Left ventricle myocardium inferior (tissue), 1 donor: ENCODE results near the gene NT5C1B. TPM values are rescaled to one million over a fixed set of nuclear protein-coding genes. Genes with fewer than 3 reads are reported as not detected.

ENCODE experiments used
- DNase-seq: peaks from one replicate; pipeline ENCODE4 v3.0.0-alpha.2; 2020
- H3K27ac ChIP-seq: fragments of 200-600 bp; replicated peaks from 2 replicates; pipeline ENCODE4 v1.8.0; 2021
- H3K27me3 ChIP-seq: fragments of 200-600 bp; 2 replicates; pipeline ENCODE4 v1.8.0; 2021; ENCODE audit warnings: low read depth
- H3K36me3 ChIP-seq: fragments of 200-600 bp; 2 replicates; pipeline ENCODE4 v1.8.0; 2021
- H3K4me1 ChIP-seq: fragments of 200-600 bp; 2 replicates; pipeline ENCODE4 v1.8.0; 2021
- H3K4me3 ChIP-seq: fragments of 200-600 bp; 2 replicates; pipeline ENCODE4 v1.8.0; 2021; ENCODE audit warnings: mild to moderate bottlenecking, moderate library complexity
- H3K9me3 ChIP-seq: fragments of 200-600 bp; replicated peaks from 2 replicates; pipeline ENCODE4 v1.8.0; 2021
- CTCF ChIP-seq: fragments of 200-600 bp; IDR thresholded peaks from 2 replicates; pipeline ENCODE4 v1.8.0; 2021; ENCODE audit warnings: antibody characterized with exemption, mild to moderate bottlenecking, borderline replicate concordance
- intact Hi-C: fragments of 100-400 bp; cut with micrococcal nuclease; formaldehyde crosslinking; loops from one replicate; pipeline ENCODE4 v1.11.0; 2022
- total RNA-seq: library from RNA; stranded (reverse); fragmentation: NEBNext Ultra II Directional; extraction: Animal tissue kit (Norgen Biotek cat#: 25700); gene quantifications from one replicate; pipeline ENCODE4 v1.2.1, GENCODE V29; 2021
- donor health status: DM: no; HTN: yes; CAD: no; lungs with severe emphysema.

Gene NT5C1B
- total RNA-seq, 1 donor from 2014 or later: not detected

GRCh38 chr2:18593496-18593895, 4.1 kb upstream of the NT5C1B start:
- Histone ChIP-seq H3K36me3 (no peaks in the 10 kb centered on the region), H3K4me3 (no peak overlapping the region), H3K27ac (no peak overlapping the region), H3K4me1 (peaks cover 8% of the 10 kb centered on the region), H3K27me3 (no peaks in the 10 kb centered on the region), H3K9me3 (no peaks in the 10 kb centered on the region)
- no peak for DNase-seq
- intact Hi-C loops: no loop called here
- TF ChIP-seq CTCF: no peak

- no peak for TF ChIP-seq CTCF
- H3K27me3 ChIP-seq: no peaks in the 10 kb centered on the region
- peaks cover 6% of the 10 kb centered on the region for H3K4me1 ChIP-seq
- no peak for DNase-seq
- no peak overlapping the region for H3K27ac ChIP-seq
- H3K4me3 ChIP-seq: no peak overlapping the region
- no peaks in the 10 kb centered on the region for H3K9me3 ChIP-seq
- no peaks in the 10 kb centered on the region for H3K36me3 ChIP-seq
- intact Hi-C loops: no loop called here
Observed at GRCh38 chr2:18592372-18592771, 3.0 kb upstream of the NT5C1B start.

GRCh38 chr2:18588802-18589201, 567 bp downstream of the NT5C1B start:
- H3K9me3 ChIP-seq: peaks cover 7% of the 10 kb centered on the region
- no peaks in the 10 kb centered on the region for H3K36me3 ChIP-seq
- intact Hi-C loops: no loop called here
- H3K27ac ChIP-seq: no peak overlapping the region
- no peak for TF ChIP-seq CTCF
- no peaks in the 10 kb centered on the region for H3K27me3 ChIP-seq
- no peak for DNase-seq
- no peaks in the 10 kb centered on the region for H3K4me1 ChIP-seq
- H3K4me3 ChIP-seq: no peak overlapping the region

GRCh38 chr2:18588049-18588448, 1.3 kb downstream of the NT5C1B start:
- H3K36me3 ChIP-seq: no peaks in the 10 kb centered on the region
- H3K27ac ChIP-seq: no peak overlapping the region
- no peak overlapping the region for H3K4me3 ChIP-seq
- H3K9me3 ChIP-seq: peaks cover 7% of the 10 kb centered on the region
- H3K4me1 ChIP-seq: no peaks in the 10 kb centered on the region
- TF ChIP-seq CTCF: no peak
- intact Hi-C loops: no loop called here
- DNase-seq: no peak
- H3K27me3 ChIP-seq: no peaks in the 10 kb centered on the region

- Histone ChIP-seq H3K9me3 (peaks cover 7% of the 10 kb centered on the region), H3K27me3 (no peaks in the 10 kb centered on the region), H3K4me3 (no peak overlapping the region), H3K36me3 (no peaks in the 10 kb centered on the region), H3K4me1 (no peaks in the 10 kb centered on the region), H3K27ac (no peak overlapping the region)
- no peak for TF ChIP-seq CTCF
- DNase-seq: no peak
- intact Hi-C loops: no loop called here
Observed at GRCh38 chr2:18585526-18585925, 3.8 kb downstream of the NT5C1B start.

GRCh38 chr2:18584608-18584954, 4.8 kb downstream of the NT5C1B start:
- intact Hi-C loops: no loop called here
- no peak for TF ChIP-seq CTCF
- H3K4me3 ChIP-seq: no peak overlapping the region

More at GRCh38 chr2:18584608-18584954, 4.8 kb downstream of the NT5C1B start:
- H3K36me3 ChIP-seq: no peaks in the 10 kb centered on the region
- no peaks in the 10 kb centered on the region for H3K27me3 ChIP-seq
- no peak for DNase-seq
- no peak overlapping the region for H3K27ac ChIP-seq
- peaks cover 9% of the 10 kb centered on the region for H3K9me3 ChIP-seq
- H3K4me1 ChIP-seq: no peaks in the 10 kb centered on the region
